ENCODE data around the gene FAIM2.

Gene FAIM2

GRCh38 chr12:49930515-49931288 lies 27.0 kb upstream of the FAIM2 start:
- H3K4me3 ChIP-seq (ENCODE audit: low read length): no peak overlapping the region
- TF ChIP-seq ZNF274 (IDR thresholded peaks at IDR 0.05; ENCODE audit: low read depth, low read length): no peak

GRCh38 chr12:49929581-49929980 lies 25.9 kb upstream of the FAIM2 start:
- no peak overlapping the region for H3K4me3 ChIP-seq (ENCODE audit: low read length)
- no peak for TF ChIP-seq ZNF274 (IDR thresholded peaks at IDR 0.05; ENCODE audit: low read depth, low read length)

GRCh38 chr12:49928471-49928870 lies 24.8 kb upstream of the FAIM2 start:
- TF ChIP-seq ZNF274 (IDR thresholded peaks at IDR 0.05; ENCODE audit: low read depth, low read length): no peak

GRCh38 chr12:49925433-49926204 lies 21.9 kb upstream of the FAIM2 start:
- no peak for TF ChIP-seq ZNF274 (IDR thresholded peaks at IDR 0.05; ENCODE audit: low read depth, low read length)

More at GRCh38 chr12:49928471-49928870, 24.8 kb upstream of the FAIM2 start:
- H3K4me3 ChIP-seq (ENCODE audit: low read length): no peak overlapping the region

GRCh38 chr12:49924628-49925246 lies 21.0 kb upstream of the FAIM2 start:
- no peak overlapping the region for H3K4me3 ChIP-seq (ENCODE audit: low read length)
- TF ChIP-seq ZNF274 (IDR thresholded peaks at IDR 0.05; ENCODE audit: low read depth, low read length): no peak

More at GRCh38 chr12:49925433-49926204, 21.9 kb upstream of the FAIM2 start:
- no peak overlapping the region for H3K4me3 ChIP-seq (ENCODE audit: low read length)

- H3K4me3 ChIP-seq (ENCODE audit: low read length): no peak overlapping the region
- TF ChIP-seq ZNF274 (IDR thresholded peaks at IDR 0.05; ENCODE audit: low read depth, low read length): no peak
Measured at GRCh38 chr12:49923880-49924556, 20.3 kb upstream of the FAIM2 start.

GRCh38 chr12:49923035-49923644 lies 19.4 kb upstream of the FAIM2 start:
- H3K4me3 ChIP-seq (ENCODE audit: low read length): no peak overlapping the region
- TF ChIP-seq ZNF274 (IDR thresholded peaks at IDR 0.05; ENCODE audit: low read depth, low read length): no peak

GRCh38 chr12:49922349-49923034 lies 18.8 kb upstream of the FAIM2 start:
- H3K4me3 ChIP-seq (ENCODE audit: low read length): no peak overlapping the region
- no peak for TF ChIP-seq ZNF274 (IDR thresholded peaks at IDR 0.05; ENCODE audit: low read depth, low read length)

- TF ChIP-seq ZNF274 (IDR thresholded peaks at IDR 0.05; ENCODE audit: low read depth, low read length): no peak
- H3K4me3 ChIP-seq (ENCODE audit: low read length): no peak overlapping the region
Measured at GRCh38 chr12:49921936-49922335, 18.2 kb upstream of the FAIM2 start.

- H3K4me3 ChIP-seq (ENCODE audit: low read length): no peak overlapping the region
- no peak for TF ChIP-seq ZNF274 (IDR thresholded peaks at IDR 0.05; ENCODE audit: low read depth, low read length)
Measured at GRCh38 chr12:49921299-49921698, 17.6 kb upstream of the FAIM2 start.

- no peak overlapping the region for H3K4me3 ChIP-seq (ENCODE audit: low read length)
- TF ChIP-seq ZNF274 (IDR thresholded peaks at IDR 0.05; ENCODE audit: low read depth, low read length): no peak
Measured at GRCh38 chr12:49920915-49921286, 17.2 kb upstream of the FAIM2 start.

GRCh38 chr12:49920241-49920914 lies 16.7 kb upstream of the FAIM2 start:
- H3K4me3 ChIP-seq (ENCODE audit: low read length): no peak overlapping the region
- TF ChIP-seq ZNF274 (IDR thresholded peaks at IDR 0.05; ENCODE audit: low read depth, low read length): no peak

GRCh38 chr12:49917788-49918173 lies 14.1 kb upstream of the FAIM2 start:
- no peak for TF ChIP-seq ZNF274 (IDR thresholded peaks at IDR 0.05; ENCODE audit: low read depth, low read length)

More at GRCh38 chr12:49917788-49918173, 14.1 kb upstream of the FAIM2 start:
- H3K4me3 ChIP-seq (ENCODE audit: low read length): no peak overlapping the region
